ENCODE measurements around the gene RPL7A.

RPL7A gene

GRCh38 chr9:133357656-133358055 lies 9.6 kb downstream of the RPL7A start:
- peaks cover 2% of the 10 kb centered on the region for H3K4me1 ChIP-seq (ENCODE audit: control insufficient read depth, low read depth, low read length)
- H4K5ac ChIP-seq (ENCODE audit: low read length): no peak overlapping the region
- no peak overlapping the region for H3K4ac ChIP-seq (ENCODE audit: low read depth, low read length)
- H3K4me2 ChIP-seq (ENCODE audit: low read length): no peak overlapping the region
- H3K23ac ChIP-seq (ENCODE audit: low read length): no peak overlapping the region
- no peak overlapping the region for H3K4me3 ChIP-seq (ENCODE audit: low read length)
- H3K27ac ChIP-seq (ENCODE audit: low read depth, low read length): no peak overlapping the region
- H3K18ac ChIP-seq (ENCODE audit: low read length): no peak overlapping the region
- peak overlapping the region; percentile 38 for H3K56ac ChIP-seq (ENCODE audit: low read length)
- H2BK120ac ChIP-seq (ENCODE audit: low read depth, low read length): no peak overlapping the region
- H2BK15ac ChIP-seq (replicated peaks; ENCODE audit: low read depth): no peak overlapping the region
- no peak overlapping the region for H4K8ac ChIP-seq (ENCODE audit: low read depth, low read length)
- H3K27me3 ChIP-seq (ENCODE audit: insufficient read depth, low read length, poor library complexity): no peaks in the 10 kb centered on the region
- H3K9ac ChIP-seq (ENCODE audit: low read length): peak overlapping the region; percentile 88
- DNase-seq: no peak
- H3K36me3 ChIP-seq (ENCODE audit: control insufficient read depth, insufficient read depth, low read length): peaks cover 12% of the 10 kb centered on the region
- no peak overlapping the region for H2AK5ac ChIP-seq (ENCODE audit: low read length)
- no peak overlapping the region for H2BK5ac ChIP-seq (ENCODE audit: low read length)
- peaks cover 16% of the 10 kb centered on the region for H3K79me1 ChIP-seq (ENCODE audit: low read length)
- no CpG with 5 or more reads among the region's 14 CpGs for WGBS (ENCODE audit: extremely low coverage, insufficient coverage, low lambda C conversion rate)
- peaks cover 7% of the 10 kb centered on the region for H3K79me2 ChIP-seq (ENCODE audit: control insufficient read depth, insufficient read depth, low read length)

GRCh38 chr9:133359399-133360175 lies 11.6 kb downstream of the RPL7A start:
- H2BK5ac ChIP-seq (ENCODE audit: low read length): no peak overlapping the region
- peaks cover 2% of the 10 kb centered on the region for H3K4me1 ChIP-seq (ENCODE audit: control insufficient read depth, low read depth, low read length)
- H3K23ac ChIP-seq (ENCODE audit: low read length): no peak overlapping the region
- H3K4ac ChIP-seq (ENCODE audit: low read depth, low read length): no peak overlapping the region
- no peak overlapping the region for H3K4me3 ChIP-seq (ENCODE audit: low read length)
- WGBS (ENCODE audit: extremely low coverage, insufficient coverage, low lambda C conversion rate): no CpG with 5 or more reads among the region's 20 CpGs
- no peak overlapping the region for H3K56ac ChIP-seq (ENCODE audit: low read length)
- no peak overlapping the region for H3K9ac ChIP-seq (ENCODE audit: low read length)
- H2BK120ac ChIP-seq (ENCODE audit: low read depth, low read length): no peak overlapping the region
- H2BK15ac ChIP-seq (replicated peaks; ENCODE audit: low read depth): no peak overlapping the region
- no peak overlapping the region for H4K5ac ChIP-seq (ENCODE audit: low read length)
- H3K27ac ChIP-seq (ENCODE audit: low read depth, low read length): no peak overlapping the region
- peak; percentile 69 for DNase-seq
- H4K8ac ChIP-seq (ENCODE audit: low read depth, low read length): no peak overlapping the region
- H3K27me3 ChIP-seq (ENCODE audit: insufficient read depth, low read length, poor library complexity): no peaks in the 10 kb centered on the region
- peaks cover 7% of the 10 kb centered on the region for H3K79me2 ChIP-seq (ENCODE audit: control insufficient read depth, insufficient read depth, low read length)
- H3K18ac ChIP-seq (ENCODE audit: low read length): no peak overlapping the region
- peaks cover 16% of the 10 kb centered on the region for H3K79me1 ChIP-seq (ENCODE audit: low read length)
- H3K4me2 ChIP-seq (ENCODE audit: low read length): no peak overlapping the region
- H2AK5ac ChIP-seq (ENCODE audit: low read length): no peak overlapping the region
- H3K36me3 ChIP-seq (ENCODE audit: control insufficient read depth, insufficient read depth, low read length): peaks cover 22% of the 10 kb centered on the region

GRCh38 chr9:133360400-133361393 lies 12.7 kb downstream of the RPL7A start:
- H3K79me1 ChIP-seq (ENCODE audit: low read length): peaks cover 16% of the 10 kb centered on the region
- H3K23ac ChIP-seq (ENCODE audit: low read length): no peak overlapping the region
- no peak overlapping the region for H4K8ac ChIP-seq (ENCODE audit: low read depth, low read length)
- H3K4me2 ChIP-seq (ENCODE audit: low read length): no peak overlapping the region
- H3K4ac ChIP-seq (ENCODE audit: low read depth, low read length): no peak overlapping the region
- DNase-seq: no peak
- no peaks in the 10 kb centered on the region for H3K27me3 ChIP-seq (ENCODE audit: insufficient read depth, low read length, poor library complexity)
- H2BK15ac ChIP-seq (replicated peaks; ENCODE audit: low read depth): no peak overlapping the region
- peaks cover 7% of the 10 kb centered on the region for H3K79me2 ChIP-seq (ENCODE audit: control insufficient read depth, insufficient read depth, low read length)
- H2BK5ac ChIP-seq (ENCODE audit: low read length): no peak overlapping the region
- H3K36me3 ChIP-seq (ENCODE audit: control insufficient read depth, insufficient read depth, low read length): peaks cover 23% of the 10 kb centered on the region
- no peak overlapping the region for H3K27ac ChIP-seq (ENCODE audit: low read depth, low read length)
- WGBS (ENCODE audit: extremely low coverage, insufficient coverage, low lambda C conversion rate): no CpG with 5 or more reads among the region's 21 CpGs
- no peak overlapping the region for H3K18ac ChIP-seq (ENCODE audit: low read length)
- no peak overlapping the region for H4K5ac ChIP-seq (ENCODE audit: low read length)
- H2BK120ac ChIP-seq (ENCODE audit: low read depth, low read length): no peak overlapping the region
- H3K4me3 ChIP-seq (ENCODE audit: low read length): no peak overlapping the region
- no peak overlapping the region for H2AK5ac ChIP-seq (ENCODE audit: low read length)
- H3K4me1 ChIP-seq (ENCODE audit: control insufficient read depth, low read depth, low read length): peaks cover 2% of the 10 kb centered on the region
- no peak overlapping the region for H3K56ac ChIP-seq (ENCODE audit: low read length)
- no peak overlapping the region for H3K9ac ChIP-seq (ENCODE audit: low read length)

GRCh38 chr9:133361507-133362092 lies 13.6 kb downstream of the RPL7A start:
- Histone ChIP-seq H2BK15ac (replicated peaks; ENCODE audit: low read depth) (no peak overlapping the region), H3K27ac (ENCODE audit: low read depth, low read length) (no peak overlapping the region), H3K79me1 (ENCODE audit: low read length) (peaks cover 18% of the 10 kb centered on the region), H3K4me3 (ENCODE audit: low read length) (no peak overlapping the region), H3K27me3 (ENCODE audit: insufficient read depth, low read length, poor library complexity) (no peaks in the 10 kb centered on the region), H3K23ac (ENCODE audit: low read length) (no peak overlapping the region), H4K5ac (ENCODE audit: low read length) (no peak overlapping the region), H3K9ac (ENCODE audit: low read length) (no peak overlapping the region), H3K4ac (ENCODE audit: low read depth, low read length) (no peak overlapping the region), H2BK120ac (ENCODE audit: low read depth, low read length) (no peak overlapping the region), H2BK5ac (ENCODE audit: low read length) (no peak overlapping the region), H3K4me2 (ENCODE audit: low read length) (no peak overlapping the region), H3K4me1 (ENCODE audit: control insufficient read depth, low read depth, low read length) (peaks cover 2% of the 10 kb centered on the region), H2AK5ac (ENCODE audit: low read length) (no peak overlapping the region), H3K18ac (ENCODE audit: low read length) (no peak overlapping the region), H3K79me2 (ENCODE audit: control insufficient read depth, insufficient read depth, low read length) (peaks cover 3% of the 10 kb centered on the region), H4K8ac (ENCODE audit: low read depth, low read length) (no peak overlapping the region), H3K36me3 (ENCODE audit: control insufficient read depth, insufficient read depth, low read length) (peaks cover 23% of the 10 kb centered on the region), H3K56ac (ENCODE audit: low read length) (no peak overlapping the region)
- no peak for DNase-seq
- no CpG with 5 or more reads among the region's 13 CpGs for WGBS (ENCODE audit: extremely low coverage, insufficient coverage, low lambda C conversion rate)

GRCh38 chr9:133362359-133363044 lies 14.5 kb downstream of the RPL7A start:
- peaks cover 23% of the 10 kb centered on the region for H3K36me3 ChIP-seq (ENCODE audit: control insufficient read depth, insufficient read depth, low read length)
- no peak overlapping the region for H3K4ac ChIP-seq (ENCODE audit: low read depth, low read length)
- H3K79me1 ChIP-seq (ENCODE audit: low read length): peaks cover 21% of the 10 kb centered on the region
- no peak overlapping the region for H3K23ac ChIP-seq (ENCODE audit: low read length)
- no peak overlapping the region for H2BK15ac ChIP-seq (replicated peaks; ENCODE audit: low read depth)
- no peak overlapping the region for H4K5ac ChIP-seq (ENCODE audit: low read length)
- H3K4me2 ChIP-seq (ENCODE audit: low read length): no peak overlapping the region
- H3K79me2 ChIP-seq (ENCODE audit: control insufficient read depth, insufficient read depth, low read length): peaks cover 8% of the 10 kb centered on the region
- no peak overlapping the region for H4K8ac ChIP-seq (ENCODE audit: low read depth, low read length)
- H3K27me3 ChIP-seq (ENCODE audit: insufficient read depth, low read length, poor library complexity): no peaks in the 10 kb centered on the region
- no peak for DNase-seq
- no peak overlapping the region for H2BK120ac ChIP-seq (ENCODE audit: low read depth, low read length)
- H2AK5ac ChIP-seq (ENCODE audit: low read length): no peak overlapping the region
- H3K9ac ChIP-seq (ENCODE audit: low read length): no peak overlapping the region
- H3K27ac ChIP-seq (ENCODE audit: low read depth, low read length): no peak overlapping the region
- no CpG with 5 or more reads among the region's 15 CpGs for WGBS (ENCODE audit: extremely low coverage, insufficient coverage, low lambda C conversion rate)
- no peaks in the 10 kb centered on the region for H3K4me1 ChIP-seq (ENCODE audit: control insufficient read depth, low read depth, low read length)
- no peak overlapping the region for H3K4me3 ChIP-seq (ENCODE audit: low read length)
- no peak overlapping the region for H2BK5ac ChIP-seq (ENCODE audit: low read length)
- H3K18ac ChIP-seq (ENCODE audit: low read length): no peak overlapping the region
- no peak overlapping the region for H3K56ac ChIP-seq (ENCODE audit: low read length)
